ENCODE results near the gene OR52M1. TPM values are rescaled to one million over a fixed set of nuclear protein-coding genes. Genes with fewer than 3 reads are reported as not detected.

The OR52M1 gene
- total and polyA plus RNA-seq, 11 donors: not detected

- Histone ChIP-seq H3K36me3 (no peaks in the 10 kb centered on the region), H3K9me3 (peaks cover 0 to 3% (median 0%) of the 10 kb centered on the region in 12 donors), H3K4me3 (no peak overlapping the region), H3K27ac (no peak overlapping the region), H3K4me1 (peaks cover 0 to 8% (median 0%) of the 10 kb centered on the region in 12 donors), H3K27me3 (peaks cover 0 to 18% (median 0%) of the 10 kb centered on the region in 9 donors)
- TF ChIP-seq CTCF (IDR thresholded peaks at IDR 0.05): no peak
- TF ChIP-seq POLR2A (IDR thresholded peaks at IDR 0.05): no peak
- 41 to 53% (median 45%) methylated on average over 15 of the region's 15 CpGs for WGBS, 4 donors
- ATAC-seq (no peak), DNase-seq (no peak)
- intact Hi-C loops (cut with DNase I): loop anchor here in 2 of 10 donors (5.0 to 10.0 kb wide), 2 partner anchors 102 to 289 kb away; partner anchors contain the start of gene TRIM21 (in 1 of the 2)
Measured at GRCh38 chr11:4496557-4497248, 48.3 kb upstream of the OR52M1 start.

GRCh38 chr11:4508886-4509285 is 36.1 kb upstream of the OR52M1 start:
- DNase-seq (no peak), ATAC-seq (no peak)
- intact Hi-C loops (cut with DNase I): no loop called here
- Histone ChIP-seq H3K4me3 (no peak overlapping the region), H3K36me3 (no peaks in the 10 kb centered on the region), H3K9me3 (peaks cover 0 to 4% (median 0%) of the 10 kb centered on the region in 12 donors), H3K27me3 (peaks cover 0 to 16% (median 0%) of the 10 kb centered on the region in 9 donors), H3K4me1 (no peaks in the 10 kb centered on the region), H3K27ac (no peak overlapping the region)
- 31 to 57% (median 40%) methylated on average over 2 of the region's 2 CpGs for WGBS, 4 donors
- TF ChIP-seq CTCF (IDR thresholded peaks at IDR 0.05): no peak
- TF ChIP-seq POLR2A (IDR thresholded peaks at IDR 0.05): no peak

GRCh38 chr11:4511282-4512245 is 33.4 kb upstream of the OR52M1 start:
- intact Hi-C loops (cut with DNase I): no loop called here
- DNase-seq: no peak
- peak overlapping the region in 1 of 12 donors; percentile 15 for H3K27ac ChIP-seq
- TF ChIP-seq POLR2A (IDR thresholded peaks at IDR 0.05): no peak
- TF ChIP-seq CTCF (IDR thresholded peaks at IDR 0.05): no peak
- H3K4me3 ChIP-seq: no peak overlapping the region
- 35 to 88% (median 71%) methylated on average over 4 to 5 of the region's 5 CpGs for WGBS, 4 donors
- H3K36me3 ChIP-seq: no peaks in the 10 kb centered on the region
- H3K27me3 ChIP-seq: peaks cover 0 to 5% (median 0%) of the 10 kb centered on the region in 9 donors
- ATAC-seq: no peak
- H3K4me1 ChIP-seq: no peaks in the 10 kb centered on the region
- H3K9me3 ChIP-seq: peaks cover 0 to 4% (median 0%) of the 10 kb centered on the region in 12 donors

GRCh38 chr11:4514196-4514595 is 30.8 kb upstream of the OR52M1 start:
- DNase-seq (no peak), ATAC-seq (no peak)
- WGBS, 4 donors: 57 to 77% (median 69%) methylated on average over 1 of the region's 1 CpG
- no peaks in the 10 kb centered on the region for H3K36me3 ChIP-seq
- H3K4me1 ChIP-seq: no peaks in the 10 kb centered on the region
- intact Hi-C loops (cut with DNase I): no loop called here
- peak overlapping the region in 1 of 12 donors; percentile 14 for H3K27ac ChIP-seq
- H3K27me3 ChIP-seq: no peaks in the 10 kb centered on the region
- TF ChIP-seq CTCF (IDR thresholded peaks at IDR 0.05) (no peak), POLR2A (IDR thresholded peaks at IDR 0.05) (no peak)
- no peaks in the 10 kb centered on the region for H3K9me3 ChIP-seq
- no peak overlapping the region for H3K4me3 ChIP-seq
